Hematopoietic multipotent progenitor cell treated with erythropoietin and hydrocortisone succinate and interleukin-3 and kit ligand, for 4 days (in vitro differentiated cells): ENCODE measurements around the gene MS4A15.

Experiments used
- DNase-seq: peaks from one replicate; pipeline ENCODE4 v3.0.0-alpha.2; 2015

The MS4A15 gene

DNA sequence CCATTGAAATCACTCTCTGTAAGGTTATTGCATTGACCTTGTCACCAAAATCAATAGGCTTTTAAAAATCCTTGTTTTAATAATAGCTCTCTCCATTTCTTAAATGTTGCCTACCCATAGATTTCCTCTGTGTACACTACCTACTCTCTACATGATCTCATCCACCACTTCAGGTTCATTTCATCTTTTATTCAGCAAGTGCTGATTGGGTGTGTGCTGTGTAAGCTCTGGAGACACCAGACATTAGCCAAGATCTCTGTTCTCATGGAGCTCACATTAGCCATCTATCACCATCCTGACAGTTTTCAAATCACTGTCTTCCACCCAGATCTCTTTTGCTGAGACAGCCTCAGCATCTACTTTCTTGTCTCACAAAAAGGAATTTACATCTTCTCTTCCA lies 24.1 kb downstream of the MS4A15 start:
- no peak for DNase-seq

DNA sequence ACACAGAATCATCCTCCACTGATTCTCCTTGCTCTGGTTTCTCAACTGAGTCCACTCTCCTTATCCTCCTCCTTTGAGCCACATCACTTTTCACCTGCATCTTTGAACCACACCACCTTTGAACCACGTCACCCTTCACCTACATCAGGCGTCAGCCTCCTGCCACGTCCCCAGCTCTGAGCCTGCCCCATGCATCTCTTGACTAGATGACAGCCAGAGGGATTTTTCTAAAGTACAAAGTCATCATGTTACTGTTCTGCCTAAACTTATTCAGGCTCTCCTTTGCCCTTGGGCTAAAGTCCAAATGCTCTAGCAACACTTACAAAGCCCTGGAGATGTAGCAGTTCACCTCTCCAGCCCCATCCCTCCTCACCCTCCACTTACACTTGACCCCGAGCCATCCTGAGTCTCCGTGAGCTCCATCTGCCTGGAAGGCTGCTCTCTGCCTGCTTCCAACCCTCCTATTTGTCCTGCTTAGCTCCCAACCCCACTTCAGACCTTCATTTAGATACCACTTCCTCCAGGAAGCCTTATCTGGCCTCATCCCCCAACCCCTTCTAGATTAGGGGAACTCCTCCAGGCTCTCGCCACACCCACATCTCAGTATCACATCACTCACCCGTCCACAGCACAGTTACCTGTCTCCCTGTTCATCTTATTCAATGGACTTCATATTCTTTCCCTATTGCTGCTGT lies 24.8 kb downstream of the MS4A15 start:
- DNase-seq = peak; percentile 20

DNA sequence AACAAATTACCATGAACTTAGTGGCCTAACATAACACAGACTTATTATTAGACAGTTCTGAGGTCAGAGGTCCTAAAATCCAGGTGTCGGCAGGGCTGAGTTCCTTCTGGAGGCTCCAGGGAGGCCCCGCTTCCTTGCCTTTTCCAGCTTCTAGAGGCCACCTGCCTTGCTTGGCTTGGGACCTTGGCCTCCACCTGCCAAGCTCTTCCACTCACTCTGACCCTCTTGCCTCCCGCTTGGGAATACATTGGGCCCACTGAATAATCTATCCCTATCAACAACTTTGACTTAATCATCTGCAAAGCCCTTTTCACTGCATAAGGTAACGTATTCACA lies 25.3 kb downstream of the MS4A15 start:
- DNase-seq = no peak

DNA sequence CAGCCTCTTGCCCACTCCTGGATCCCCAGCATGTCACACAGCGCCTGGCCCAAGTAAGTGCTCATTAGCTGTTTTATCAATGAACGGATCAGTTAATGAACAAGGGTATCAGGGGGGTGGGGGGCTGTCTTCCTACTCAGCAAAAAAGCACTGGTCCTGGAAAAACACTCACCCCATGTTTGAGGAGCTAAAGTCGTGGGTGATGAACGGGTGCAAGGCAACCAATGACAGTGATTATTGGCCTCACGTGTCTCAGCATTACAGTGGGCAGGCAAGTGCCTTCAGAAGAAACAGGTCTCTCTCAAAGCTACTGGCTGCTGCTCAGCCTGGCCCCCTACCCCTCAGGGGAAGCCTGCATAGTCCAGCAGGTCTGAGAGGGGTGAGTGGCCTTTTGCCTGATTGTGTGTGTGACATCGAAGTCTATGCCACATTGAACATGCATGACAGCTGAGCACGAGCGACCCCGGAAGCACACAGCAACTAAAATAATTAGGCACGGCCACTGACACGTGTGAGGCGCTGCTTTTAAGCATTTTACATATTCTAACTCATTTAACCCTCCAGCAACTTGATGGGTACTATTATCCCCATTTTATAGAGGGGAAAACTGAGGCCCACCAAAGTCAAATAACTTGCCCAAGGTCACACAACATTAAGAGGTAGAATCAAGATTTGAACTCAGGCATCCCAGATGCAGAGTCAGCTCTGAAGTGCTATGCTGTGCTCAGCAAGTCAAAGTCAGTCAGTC lies 25.9 kb downstream of the MS4A15 start:
- DNase-seq = no peak

DNA sequence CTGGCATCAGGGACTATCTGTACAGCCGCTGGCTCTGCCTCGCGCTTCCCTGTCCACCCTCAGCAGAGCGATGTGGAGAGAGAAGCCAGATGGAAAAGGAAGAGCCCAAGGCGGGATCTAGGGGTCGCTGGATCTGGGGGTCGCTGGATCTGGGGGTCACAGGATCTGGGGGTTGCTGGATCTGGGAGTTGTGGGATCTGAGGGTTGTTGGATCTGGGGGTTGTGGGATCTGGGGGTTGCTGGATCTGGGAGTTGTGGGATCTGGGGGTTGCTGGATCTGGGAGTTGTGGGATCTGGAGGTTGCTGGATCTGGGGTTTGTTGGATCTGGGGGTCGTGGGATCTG lies 26.4 kb downstream of the MS4A15 start:
- no peak for DNase-seq

DNA sequence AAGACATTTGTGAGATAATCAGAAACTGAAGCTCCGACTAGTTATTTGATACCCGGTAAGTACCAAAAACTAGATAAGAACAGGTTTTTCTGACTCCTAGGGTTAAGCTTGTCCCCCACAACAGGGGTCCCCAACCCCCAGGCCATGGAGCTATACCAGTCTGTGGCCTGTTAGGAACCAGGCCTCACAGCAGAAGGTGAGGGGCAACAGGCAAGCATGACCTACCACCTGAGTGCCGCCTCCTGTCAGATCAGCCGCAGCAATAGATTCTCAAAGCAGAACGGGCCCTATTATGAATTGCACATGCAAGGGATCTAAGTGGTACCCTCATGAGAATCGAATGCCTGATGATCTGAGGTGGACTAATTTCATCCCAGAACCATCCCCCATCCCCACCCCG lies 27.2 kb downstream of the MS4A15 start:
- no peak for DNase-seq

DNA sequence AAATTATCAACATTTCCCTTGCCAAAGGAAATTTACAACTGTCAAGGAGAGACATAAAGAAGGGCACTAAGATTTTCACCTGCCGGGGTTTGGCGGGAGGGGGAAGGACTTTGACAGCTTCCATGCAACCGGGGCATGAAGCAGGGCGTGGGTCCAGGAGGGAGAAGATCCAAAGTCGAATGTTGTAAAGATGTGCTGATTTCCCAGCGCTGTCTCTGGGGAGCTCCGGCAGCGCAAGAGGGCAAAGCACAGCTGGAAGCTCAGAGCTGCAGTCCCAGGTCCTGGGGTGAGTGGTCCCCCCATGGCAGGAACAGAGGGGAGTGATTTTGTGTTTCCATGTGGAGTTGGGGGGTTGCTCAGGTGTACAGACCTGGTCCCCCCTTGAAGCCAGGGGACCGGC lies 28.5 kb downstream of the MS4A15 start, which contains the start of gene MS4A10:
Gene MS4A10 (plus strand): TSS at position 198 of the 400 bp plus-strand sequence. CDS start 5,003 bp downstream, outside the sequence.
- DNase-seq = no peak

DNA sequence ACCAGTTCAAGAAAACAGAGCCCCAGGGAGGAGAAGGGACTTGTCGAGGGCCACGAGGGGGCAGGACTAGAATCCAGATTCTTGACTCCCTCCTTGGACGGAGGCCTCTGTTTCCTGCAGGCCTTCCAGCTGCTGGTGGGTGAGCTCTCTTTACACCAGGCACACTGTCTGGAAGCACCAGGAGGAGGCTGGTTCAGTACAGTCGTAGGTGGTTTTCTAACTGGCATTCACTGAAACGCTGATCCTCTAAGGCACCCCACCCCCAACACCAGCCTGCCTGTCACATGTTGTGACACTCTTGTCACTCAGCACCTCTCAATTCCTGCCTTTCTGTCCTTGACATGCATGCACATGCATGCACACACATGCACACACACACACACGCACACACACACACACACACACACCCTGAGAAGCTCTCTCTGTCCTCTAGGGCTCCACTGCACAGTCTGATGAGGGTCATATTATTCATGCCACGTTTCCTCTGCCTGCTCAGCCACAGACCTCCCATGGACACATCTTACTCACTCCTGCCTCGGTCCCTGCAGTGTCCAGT lies 29.2 kb downstream of the MS4A15 start:
- no peak for DNase-seq

DNA sequence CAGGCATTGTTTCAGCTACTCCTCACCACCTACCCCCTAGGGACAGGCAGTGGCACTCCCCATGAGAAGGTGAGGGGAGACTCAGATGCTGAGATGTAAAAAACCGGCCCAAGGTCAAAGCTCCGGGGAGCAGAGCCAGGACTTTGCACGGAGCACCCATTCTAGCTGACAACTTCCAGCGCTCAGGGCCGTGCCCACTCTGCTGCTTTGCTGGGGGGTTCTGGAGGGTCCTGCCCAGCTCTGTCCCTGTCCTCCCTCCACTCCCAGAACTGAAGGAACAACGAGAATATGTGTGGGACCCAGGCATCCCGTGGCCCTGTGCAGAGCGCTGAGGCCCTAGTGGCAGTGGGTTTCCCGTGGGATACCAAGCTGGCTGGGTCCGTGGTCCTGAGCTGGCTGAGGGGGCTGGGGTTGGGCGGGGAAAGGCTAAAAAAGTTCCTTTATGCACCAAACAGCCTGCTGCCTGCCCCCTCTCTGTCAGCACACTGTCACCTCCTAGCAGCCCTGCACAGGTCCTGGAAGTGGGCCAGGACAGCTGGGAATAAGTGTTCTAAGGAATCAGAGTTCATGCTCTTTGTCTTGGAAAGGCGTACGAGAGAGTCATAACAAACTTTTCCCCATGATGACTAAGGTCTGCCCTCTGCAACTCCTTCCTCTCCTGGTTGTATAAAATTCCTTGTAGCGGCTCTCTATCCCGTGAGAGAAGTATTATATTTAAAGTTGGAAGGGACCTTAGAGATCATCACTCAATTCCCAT lies 30.3 kb downstream of the MS4A15 start:
- DNase-seq = no peak

DNA sequence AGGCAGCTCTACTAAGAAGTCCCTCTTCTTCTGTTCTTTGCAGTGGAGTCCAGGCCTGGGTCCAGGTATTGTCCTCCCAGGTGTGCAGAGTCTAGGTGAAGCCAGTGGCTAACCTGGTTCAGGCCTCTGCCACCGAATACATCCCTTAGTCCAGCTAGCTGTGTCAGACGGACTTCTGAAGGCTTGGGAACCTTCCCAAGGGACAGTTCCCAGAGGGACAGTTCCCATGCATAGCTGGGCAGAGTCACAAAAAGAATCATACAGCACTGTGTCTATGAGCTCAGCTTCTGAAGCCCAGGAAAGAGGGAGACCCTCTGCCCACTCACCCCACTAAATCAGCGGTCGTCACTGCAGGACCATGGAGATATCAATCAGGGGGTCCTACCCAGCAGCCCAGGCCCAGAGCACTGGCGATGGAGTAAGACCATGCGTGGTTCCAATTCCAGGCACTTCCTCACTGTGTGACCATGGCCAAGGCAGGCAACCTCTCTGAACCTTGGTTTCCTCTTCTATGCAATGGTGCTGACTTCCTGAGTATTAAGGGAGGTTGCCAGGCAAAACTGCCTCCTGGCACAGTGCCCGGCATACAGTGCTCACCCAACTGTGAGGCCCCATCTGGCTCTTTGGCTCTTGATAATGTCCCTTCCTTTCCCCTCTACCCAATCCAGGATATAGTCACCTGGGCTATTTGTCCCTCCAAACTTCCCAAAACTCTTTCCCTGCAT lies 31.9 kb downstream of the MS4A15 start:
- DNase-seq = no peak

DNA sequence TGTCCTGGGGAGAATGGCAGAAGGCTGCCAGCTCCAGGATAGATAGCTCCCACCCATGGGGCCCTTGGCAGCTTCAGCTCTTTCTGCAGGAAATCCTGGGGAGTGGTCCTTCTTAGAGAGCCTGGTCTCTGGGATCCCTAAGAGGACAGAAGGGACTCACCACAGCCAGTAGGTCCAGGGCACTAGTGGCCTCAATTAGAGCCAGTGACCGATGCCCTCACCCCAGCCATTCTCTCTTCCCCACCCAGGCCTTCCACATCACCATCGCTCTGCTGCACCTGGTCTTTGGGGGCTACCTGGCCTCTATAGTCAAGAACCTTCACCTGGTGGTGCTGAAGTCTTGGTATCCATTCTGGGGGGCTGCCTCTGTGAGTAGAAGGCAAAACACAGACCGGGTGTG lies 34.1 kb downstream of the MS4A15 start:
- DNase-seq = no peak

DNA sequence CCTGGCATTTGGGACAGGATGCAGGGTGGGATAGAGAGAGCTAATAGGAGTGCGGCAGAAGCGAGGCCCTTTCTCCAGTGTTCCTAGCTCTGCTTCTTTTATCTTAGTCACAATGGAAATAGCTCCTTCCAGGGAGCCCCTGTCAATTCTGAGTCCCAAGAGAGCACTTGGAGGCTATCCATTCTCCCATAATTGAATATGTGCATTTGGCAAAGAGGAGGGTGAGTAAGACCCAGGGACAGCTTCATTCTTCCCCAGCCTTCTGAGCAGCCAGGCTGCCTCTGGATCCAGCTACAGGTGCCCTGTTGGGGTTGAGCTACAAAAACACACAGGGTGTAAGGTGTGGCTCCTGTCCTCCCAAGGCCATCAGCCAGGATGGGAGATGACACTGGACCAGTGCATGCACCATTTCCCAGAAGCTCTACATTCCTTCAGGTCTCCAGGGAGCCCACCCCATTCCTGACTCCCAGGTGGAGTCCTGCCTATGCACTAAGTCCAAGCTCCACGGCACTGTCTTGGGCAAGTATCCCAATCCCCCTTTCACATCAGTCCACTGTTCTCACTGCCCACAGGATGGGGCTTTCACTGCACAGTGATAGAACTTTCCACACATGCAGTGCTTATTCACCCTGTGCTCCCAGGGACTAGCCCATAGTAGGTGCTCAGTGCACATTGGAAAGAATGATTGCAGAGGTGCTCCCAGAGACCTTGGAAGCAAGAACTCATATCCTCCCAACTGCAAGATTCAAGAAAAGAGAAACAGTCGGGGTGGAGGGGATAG lies 34.7 kb downstream of the MS4A15 start:
- no peak for DNase-seq

DNA sequence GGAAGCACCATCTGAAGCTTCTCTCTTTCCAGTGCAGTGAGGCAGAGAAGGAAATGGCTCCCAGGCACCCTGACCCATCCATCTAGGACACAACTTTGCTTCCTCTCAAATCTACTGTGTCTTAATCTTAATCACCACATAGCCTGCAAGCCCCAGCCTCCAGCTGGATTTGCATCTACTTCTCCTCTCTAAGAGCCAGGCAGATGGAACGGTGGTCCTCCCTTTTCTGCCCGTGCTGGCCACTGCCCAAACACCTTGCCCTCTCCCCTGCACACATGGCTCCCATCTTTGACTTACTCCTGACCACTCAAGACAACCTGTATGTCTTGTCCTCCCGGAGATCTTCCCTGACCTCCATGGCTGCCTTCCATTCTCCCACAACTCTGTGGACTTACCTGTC lies 35.9 kb downstream of the MS4A15 start:
- DNase-seq = no peak

DNA sequence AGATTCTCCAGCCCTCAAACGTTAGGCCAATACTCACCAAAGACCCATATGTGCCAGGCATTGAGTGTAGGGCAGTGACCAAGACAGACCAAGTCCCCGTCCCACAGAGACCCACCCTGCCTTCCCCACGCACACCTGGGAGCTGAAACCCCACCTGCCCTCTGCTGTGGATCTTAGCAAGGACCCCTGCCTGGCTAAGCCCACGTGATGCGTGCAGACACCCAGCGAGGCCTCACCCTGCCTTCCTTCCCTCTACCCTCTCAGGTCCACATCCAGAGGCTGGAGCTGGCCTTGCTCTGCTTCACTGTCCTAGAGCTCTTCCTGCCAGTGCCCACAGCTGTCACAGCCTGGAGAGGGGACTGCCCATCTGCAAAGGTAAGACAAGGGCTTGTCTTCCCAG lies 38.6 kb downstream of the MS4A15 start:
- no peak for DNase-seq

DNA sequence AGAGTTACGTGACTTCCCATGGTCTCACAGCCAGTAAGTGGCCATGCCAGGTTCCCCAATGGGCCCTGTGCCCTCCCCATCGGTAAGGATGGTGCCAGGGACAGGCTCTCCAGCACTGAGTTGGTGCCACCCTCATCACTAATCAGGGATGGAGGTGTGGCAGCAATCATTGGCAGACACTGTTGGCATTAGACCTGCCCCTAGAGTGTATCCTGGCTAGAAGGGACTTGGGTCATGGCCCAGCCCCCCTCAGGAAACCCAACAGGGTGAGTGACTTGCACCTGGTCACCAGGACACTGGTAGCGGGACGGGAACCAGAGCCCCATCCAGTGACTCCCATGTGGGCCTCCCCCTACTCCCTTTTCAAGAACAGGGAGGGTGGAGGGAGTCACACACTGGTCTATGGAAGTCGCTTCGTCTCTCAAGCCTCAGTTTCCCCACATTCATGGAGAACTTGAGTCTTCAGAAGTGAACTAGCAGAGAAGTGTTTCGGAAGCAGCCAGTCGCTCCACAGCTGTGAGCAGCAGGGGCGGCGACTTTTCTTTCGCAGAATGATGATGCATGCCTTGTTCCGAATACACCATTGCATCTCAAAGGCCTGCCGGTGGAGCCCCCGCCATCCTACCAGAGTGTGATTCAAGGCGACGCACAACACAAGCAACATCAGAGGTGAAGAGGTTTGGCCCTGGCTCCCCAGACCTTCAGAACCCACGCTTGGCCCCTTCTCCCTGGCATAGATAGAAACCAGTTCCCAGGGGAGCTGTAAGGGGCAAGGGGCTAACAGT lies 41.4 kb downstream of the MS4A15 start:
- no peak for DNase-seq

DNA sequence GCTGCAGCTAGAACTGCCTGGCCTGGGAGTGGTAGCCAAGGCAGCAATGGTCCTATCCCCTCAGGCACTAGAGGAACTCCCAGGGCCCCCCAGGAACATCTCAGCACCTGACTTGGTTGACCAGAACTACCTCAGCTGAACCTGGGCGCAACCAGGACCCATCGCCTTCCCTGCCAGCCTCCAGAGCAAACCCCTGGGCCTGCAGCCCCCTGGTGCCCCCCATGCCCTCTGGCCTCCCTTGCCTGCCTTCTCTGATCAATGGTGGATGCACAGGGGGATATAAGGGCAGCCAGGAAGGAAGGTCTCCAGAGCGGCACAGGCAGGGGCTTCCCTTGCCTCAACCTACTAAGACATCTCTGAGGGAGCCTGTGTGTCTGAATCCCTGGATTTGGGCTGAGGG lies 42.0 kb downstream of the MS4A15 start:
- no peak for DNase-seq

DNA sequence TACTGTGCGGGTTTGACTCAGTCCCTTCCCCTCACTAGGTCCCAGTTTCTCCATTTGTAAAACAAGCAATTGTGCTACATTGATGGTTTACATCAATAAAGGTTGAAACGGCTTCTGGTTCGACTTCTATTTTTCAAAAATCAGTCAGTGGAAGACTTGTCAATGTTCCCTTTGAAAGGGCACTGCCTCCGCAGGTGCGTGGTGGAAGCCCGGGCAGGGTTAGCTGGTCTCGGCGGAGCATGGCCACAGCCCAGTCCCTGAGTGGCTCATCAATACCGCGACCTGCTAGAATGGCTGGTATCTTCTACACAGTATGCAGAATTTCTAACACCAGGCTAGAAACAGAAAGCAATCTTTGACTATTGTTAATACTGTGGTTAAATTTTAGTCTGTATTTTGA lies 44.5 kb downstream of the MS4A15 start:
- no peak for DNase-seq

DNA sequence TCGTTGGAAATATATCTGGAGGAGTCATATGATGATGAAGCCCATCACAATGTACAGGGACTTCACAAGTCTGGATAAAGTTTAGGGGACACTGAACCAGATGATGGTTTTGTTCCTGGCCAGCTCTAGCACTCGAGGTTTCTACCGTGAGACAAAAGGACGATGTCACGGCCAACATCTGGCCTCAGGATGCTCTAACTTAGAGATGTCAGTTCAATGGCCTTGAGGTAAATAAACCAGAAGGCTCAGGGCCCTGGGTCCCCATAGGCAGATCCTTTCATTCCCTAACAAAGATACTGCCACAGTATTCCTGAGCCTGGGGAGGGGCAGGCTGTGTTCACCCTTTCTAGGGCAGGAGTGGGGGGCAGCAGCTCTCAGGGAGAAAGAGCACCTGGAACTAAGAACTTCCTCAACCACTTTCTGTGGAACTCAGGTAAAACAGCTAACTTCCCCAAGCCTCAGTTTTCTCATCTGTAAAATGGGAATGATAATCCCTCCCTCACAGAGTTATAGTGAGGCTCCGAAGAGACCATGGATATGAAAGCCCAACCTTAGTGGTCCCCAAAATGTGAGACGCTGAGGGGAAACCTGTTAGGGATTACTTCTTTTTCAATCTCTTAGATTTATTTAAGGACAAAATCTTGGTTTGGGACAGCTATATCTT lies 46.7 kb downstream of the MS4A15 start:
- DNase-seq = no peak

DNA sequence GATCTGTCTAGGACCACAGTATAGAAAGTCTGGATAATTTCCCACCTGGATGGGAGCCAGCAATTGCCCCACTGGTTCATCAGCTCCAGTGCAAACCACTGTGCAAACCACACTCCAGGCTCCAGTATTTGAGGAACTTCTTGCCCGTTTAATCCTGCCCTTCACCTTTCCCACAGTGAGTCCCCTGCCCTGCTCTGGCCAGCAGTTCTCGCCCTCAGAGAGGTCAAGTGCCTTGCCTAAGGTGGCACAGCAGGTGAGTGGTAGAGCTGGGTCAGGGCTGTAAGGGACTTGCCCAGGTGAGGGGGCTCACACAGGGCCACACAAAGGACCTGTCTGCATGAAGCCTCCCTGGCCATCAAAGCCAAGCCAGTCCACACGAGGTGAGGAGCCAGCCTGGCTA lies 52.6 kb downstream of the MS4A15 start:
- no peak for DNase-seq

DNA sequence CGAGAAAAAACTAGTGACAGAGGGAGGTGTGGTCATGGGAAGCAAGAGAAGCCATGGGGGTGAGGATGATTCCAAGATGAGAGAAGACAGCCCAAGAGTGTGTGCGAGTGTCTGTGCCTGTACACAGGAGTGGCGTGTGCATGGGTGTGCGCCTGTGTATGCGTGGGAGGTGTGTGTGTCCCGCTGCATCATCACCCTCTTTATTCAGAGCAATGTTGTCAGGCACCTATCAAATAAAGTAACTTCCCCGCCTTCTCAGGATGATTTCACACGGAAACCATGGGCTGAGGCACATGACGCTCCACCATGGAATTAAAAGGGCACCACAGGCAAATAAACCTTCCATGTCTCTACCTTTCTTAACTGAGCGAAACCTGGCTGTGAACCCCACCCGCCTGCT lies 53.0 kb downstream of the MS4A15 start:
- no peak for DNase-seq

DNA sequence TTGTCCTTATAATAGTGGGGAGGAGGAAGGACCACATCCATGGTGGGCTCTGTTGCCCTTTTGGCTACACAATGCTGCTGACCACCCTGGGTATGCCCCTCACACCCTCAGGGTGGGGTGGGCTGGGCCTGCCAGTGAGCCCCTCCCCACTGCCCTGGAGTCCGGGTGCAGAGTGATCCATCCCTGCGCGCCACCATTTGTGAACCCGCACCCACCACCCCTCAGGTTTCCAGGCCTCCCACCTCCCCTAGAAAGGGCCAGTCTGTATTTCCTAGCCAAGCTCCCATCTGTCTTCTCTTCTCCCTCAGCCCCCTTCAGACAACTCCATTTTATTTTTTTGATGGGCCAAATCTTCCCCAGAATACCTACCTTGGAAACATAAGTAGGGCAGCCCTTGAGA lies 53.5 kb downstream of the MS4A15 start:
- DNase-seq = no peak
